Fibroblast of skin of left biceps (primary cell): Measurements from ENCODE around the gene SLC27A1.
"Not testable (repeated sequence)": the region's sequence is repeated elsewhere in the genome, so short reads cannot be mapped to it uniquely, and the experiment has no call there.

Experiments
- DNase-seq, 2 experiments: peaks; one replicate each; pipeline ENCODE4 v3.0.0-alpha.2; 2013; ENCODE audit warnings: low read depth in 2 of 2

Gene SLC27A1

GRCh38 chr19:17510220-17510993, 40.1 kb downstream of the SLC27A1 start:
- DNase-seq = no peak

- DNase-seq = peak; percentile 56 to 61
Observed at GRCh38 chr19:17511724-17512573, 41.6 kb downstream of the SLC27A1 start.

GRCh38 chr19:17512574-17512939, 42.2 kb downstream of the SLC27A1 start:
- no peak for DNase-seq

- no peak for DNase-seq
Observed at GRCh38 chr19:17515408-17516149, 45.3 kb downstream of the SLC27A1 start.

- no peak for DNase-seq
Observed at GRCh38 chr19:17517898-17518297, 47.6 kb downstream of the SLC27A1 start.

- not testable (repeated sequence) for DNase-seq
Observed at GRCh38 chr19:17518654-17519053, 48.3 kb downstream of the SLC27A1 start.

GRCh38 chr19:17519967-17520366, 49.6 kb downstream of the SLC27A1 start:
- DNase-seq = no peak

GRCh38 chr19:17520865-17521264, 50.5 kb downstream of the SLC27A1 start:
- no peak for DNase-seq

GRCh38 chr19:17522988-17523872, 52.9 kb downstream of the SLC27A1 start:
- no peak for DNase-seq

GRCh38 chr19:17524651-17525050, 54.3 kb downstream of the SLC27A1 start:
- no peak for DNase-seq

- DNase-seq = no peak
Observed at GRCh38 chr19:17525141-17525540, 54.8 kb downstream of the SLC27A1 start.

GRCh38 chr19:17526922-17527321, 56.6 kb downstream of the SLC27A1 start:
- DNase-seq = no peak

- no peak for DNase-seq
Observed at GRCh38 chr19:17527326-17527725, 57.0 kb downstream of the SLC27A1 start.

- DNase-seq = no peak
Observed at GRCh38 chr19:17528610-17529009, 58.3 kb downstream of the SLC27A1 start.

GRCh38 chr19:17529239-17530158, 59.2 kb downstream of the SLC27A1 start:
- DNase-seq = no peak

- no peak for DNase-seq
Observed at GRCh38 chr19:17530586-17530985, 60.3 kb downstream of the SLC27A1 start.

GRCh38 chr19:17532116-17532515, 61.8 kb downstream of the SLC27A1 start:
- no peak for DNase-seq

GRCh38 chr19:17532557-17532956, 62.2 kb downstream of the SLC27A1 start:
- no peak for DNase-seq

GRCh38 chr19:17534767-17535166, 64.4 kb downstream of the SLC27A1 start:
- no peak for DNase-seq

- no peak for DNase-seq
Observed at GRCh38 chr19:17536955-17537354, 66.6 kb downstream of the SLC27A1 start.
